Left lung (tissue), 10 donors: Measurements from ENCODE around the gene CYP4B1. TPM values are rescaled to one million over a fixed set of nuclear protein-coding genes. Genes with fewer than 3 reads are reported as not detected.

Experiments
- ATAC-seq: fragments of 200-7000 bp; cut with Tn5 transposase; one replicate; pipeline ENCODE4 v1.9.1; 2020; ENCODE audit warnings: moderate library complexity
- DNase-seq, 4 donors: peaks; one replicate each; pipeline ENCODE4 v3.0.0-alpha.2; 2013 to 2020
- H3K27ac ChIP-seq, 2 donors: fragments of 200-600 bp; sonication (generic) in 1 of 2; one replicate each; pipeline versions ENCODE4 v1.5.0 to v1.8.0; 2020 to 2021
- H3K27me3 ChIP-seq, 2 donors: fragments of 200-600 bp; sonication (generic) in 1 of 2; one replicate each; pipeline versions ENCODE4 v1.5.0 to v1.8.0; 2020 to 2021
- H3K36me3 ChIP-seq, 2 donors: fragments of 200-600 bp; sonication (generic) in 1 of 2; one replicate each; pipeline versions ENCODE4 v1.5.0 to v1.8.0; 2020 to 2021
- H3K4me1 ChIP-seq, 2 donors: fragments of 200-600 bp; one replicate each; pipeline ENCODE4 v1.8.0; 2021
- H3K4me3 ChIP-seq, 2 donors: fragments of 200-600 bp; sonication (generic) in 1 of 2; one replicate each; pipeline versions ENCODE4 v1.5.0 to v1.8.0; 2020 to 2021; ENCODE audit warnings: mild to moderate bottlenecking in 1 of 2
- H3K9me3 ChIP-seq, 2 donors: fragments of 200-600 bp; sonication (generic) in 1 of 2; one replicate each; pipeline versions ENCODE4 v1.5.0 to v1.8.0; 2020 to 2021
- intact Hi-C, 2 donors: fragments of 100-400 bp; cut with DNase I; formaldehyde crosslinking; loops; one replicate each; pipeline versions ENCODE4 v1.11.2 to v1.14.2; 2022
- polyA plus RNA-seq, 6 donors: library from polyadenylated mRNA; unstranded; fragments of 120-200 nt; gene quantifications; one replicate each; pipeline ENCODE4 v1.2.1, GENCODE V29; 2013; ENCODE audit not compliant: insufficient read length in 6 of 6
- total RNA-seq, 2 donors: library from RNA; stranded (reverse); fragmentation: NEBNext Ultra II Directional; extraction: Animal tissue kit (Norgen Biotek cat#: 25700); gene quantifications; one replicate each; pipeline ENCODE4 v1.2.1, GENCODE V29; 2021
- TF ChIP-seq, protein P1 (sequence below), 2 donors: fragments of 200-600 bp; sonication (generic) in 1 of 2; IDR thresholded peaks; one replicate each; pipeline versions ENCODE4 v1.5.0 to v1.8.0; 2021; ENCODE audit warnings: antibody characterized with exemption in 2 of 2
- donor health status: DM: no; HTN: yes; CAD: no.
- donor health status: DM: no; HTN: no; CAD: no.

Gene CYP4B1
- total and polyA plus RNA-seq, 8 donors, result 1.6 to 417 (median 2.5) TPM

DNA sequence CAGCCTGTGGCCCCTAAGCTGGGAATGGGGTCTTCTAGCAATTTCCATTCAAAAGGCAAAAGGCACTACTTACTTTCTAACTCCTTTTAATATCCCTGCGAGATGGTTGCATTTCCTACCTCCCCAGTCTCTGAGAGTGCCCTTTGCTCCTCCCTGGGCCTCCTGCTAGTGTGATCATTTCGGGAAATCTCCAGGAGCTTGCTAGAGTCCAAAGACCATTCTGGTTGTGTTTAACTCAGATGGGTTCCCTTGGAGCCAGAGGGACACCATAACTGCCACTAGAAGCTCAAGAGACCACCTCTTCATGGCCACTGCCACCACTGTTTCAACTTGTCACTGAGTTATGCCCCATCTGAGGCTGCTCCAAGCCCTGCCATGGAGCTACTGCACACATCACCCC, 34.4 kb upstream of the CYP4B1 start:
- intact Hi-C loops, result no loop called here
- H3K27ac ChIP-seq, result no peak overlapping the region
- no peak for DNase-seq

DNA sequence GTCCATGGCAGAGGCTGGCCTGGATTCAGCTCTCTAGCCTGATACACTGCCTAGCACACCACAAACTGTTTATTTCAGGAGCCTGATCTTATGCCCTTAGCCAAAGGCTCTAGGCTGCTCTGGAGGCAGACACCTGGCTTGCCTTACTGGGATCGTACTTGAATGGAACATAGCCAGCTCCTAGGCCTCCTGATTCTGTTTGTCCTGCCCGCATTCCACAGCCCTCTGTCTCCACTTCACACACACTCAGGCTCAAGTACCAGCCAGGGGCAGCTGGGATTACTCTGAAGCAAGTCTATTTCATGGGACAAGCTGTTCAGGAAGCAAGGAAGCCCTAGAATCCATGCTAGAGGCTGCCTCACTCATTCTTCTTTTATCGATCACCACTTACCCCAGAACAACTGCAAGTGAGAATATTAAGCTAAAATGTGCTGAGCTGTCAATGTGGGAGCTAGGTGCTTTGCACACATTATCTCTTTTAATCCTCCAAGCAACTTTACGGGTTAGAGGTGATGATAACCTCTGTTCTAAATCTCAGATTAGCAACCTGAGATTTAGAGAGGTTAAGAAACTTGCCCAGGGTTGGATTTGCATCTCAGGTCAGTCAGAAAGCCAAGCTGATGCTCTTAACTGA, 31.1 kb upstream of the CYP4B1 start:
- peak overlapping the region; percentile 54 to 69 for H3K27ac ChIP-seq
- no peaks in the 10 kb centered on the region for H3K27me3 ChIP-seq
- peak in 3 of 4 donors; percentile 43 to 77 (median 64) for DNase-seq
- peaks cover 0 to 42% of the 10 kb centered on the region in 2 donors for H3K9me3 ChIP-seq
- peak; percentile 94 for ATAC-seq
- intact Hi-C loops, result no loop called here
- TF ChIP-seq, protein P1, sequence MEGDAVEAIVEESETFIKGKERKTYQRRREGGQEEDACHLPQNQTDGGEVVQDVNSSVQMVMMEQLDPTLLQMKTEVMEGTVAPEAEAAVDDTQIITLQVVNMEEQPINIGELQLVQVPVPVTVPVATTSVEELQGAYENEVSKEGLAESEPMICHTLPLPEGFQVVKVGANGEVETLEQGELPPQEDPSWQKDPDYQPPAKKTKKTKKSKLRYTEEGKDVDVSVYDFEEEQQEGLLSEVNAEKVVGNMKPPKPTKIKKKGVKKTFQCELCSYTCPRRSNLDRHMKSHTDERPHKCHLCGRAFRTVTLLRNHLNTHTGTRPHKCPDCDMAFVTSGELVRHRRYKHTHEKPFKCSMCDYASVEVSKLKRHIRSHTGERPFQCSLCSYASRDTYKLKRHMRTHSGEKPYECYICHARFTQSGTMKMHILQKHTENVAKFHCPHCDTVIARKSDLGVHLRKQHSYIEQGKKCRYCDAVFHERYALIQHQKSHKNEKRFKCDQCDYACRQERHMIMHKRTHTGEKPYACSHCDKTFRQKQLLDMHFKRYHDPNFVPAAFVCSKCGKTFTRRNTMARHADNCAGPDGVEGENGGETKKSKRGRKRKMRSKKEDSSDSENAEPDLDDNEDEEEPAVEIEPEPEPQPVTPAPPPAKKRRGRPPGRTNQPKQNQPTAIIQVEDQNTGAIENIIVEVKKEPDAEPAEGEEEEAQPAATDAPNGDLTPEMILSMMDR (IDR thresholded peaks at IDR 0.05), result no peak
- peaks cover 5 to 8% of the 10 kb centered on the region in 2 donors for H3K4me1 ChIP-seq
- no peaks in the 10 kb centered on the region for H3K36me3 ChIP-seq
- H3K4me3 ChIP-seq, result no peak overlapping the region

More for the DNA sequence above, 34.4 kb upstream of the CYP4B1 start:
- no peaks in the 10 kb centered on the region for H3K27me3 ChIP-seq
- TF ChIP-seq, protein P1 (IDR thresholded peaks at IDR 0.05), result no peak
- no peak for ATAC-seq
- H3K36me3 ChIP-seq, result no peaks in the 10 kb centered on the region
- H3K9me3 ChIP-seq, result peaks cover 0 to 12% of the 10 kb centered on the region in 2 donors
- H3K4me3 ChIP-seq, result no peak overlapping the region
- peaks cover 5 to 8% of the 10 kb centered on the region in 2 donors for H3K4me1 ChIP-seq

DNA sequence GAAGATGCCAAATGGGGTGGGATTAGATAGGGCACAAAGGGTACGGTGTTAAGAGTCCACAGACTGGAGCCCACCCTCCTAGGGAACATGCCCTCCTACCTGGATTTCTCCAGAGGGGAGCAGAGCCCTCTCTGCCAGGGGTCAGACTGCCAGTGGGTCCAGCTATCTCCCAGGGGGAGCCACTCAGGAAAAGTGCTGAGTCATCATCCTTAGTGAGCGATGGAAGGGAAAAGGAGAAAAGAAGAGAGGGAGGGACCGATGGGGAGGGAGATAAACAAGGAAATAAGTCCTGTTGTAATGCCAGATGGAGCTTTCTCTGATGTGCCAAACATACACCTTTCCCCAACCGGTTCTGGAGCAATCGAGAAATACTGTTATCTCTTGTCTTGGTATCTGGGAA, 30.4 kb upstream of the CYP4B1 start:
- ATAC-seq (no peak), DNase-seq (no peak)
- TF ChIP-seq, protein P1 (IDR thresholded peaks at IDR 0.05), result no peak
- H3K36me3 ChIP-seq, result no peaks in the 10 kb centered on the region
- H3K27me3 ChIP-seq, result no peaks in the 10 kb centered on the region
- intact Hi-C loops, result no loop called here
- H3K27ac ChIP-seq, result peak overlapping the region; percentile 54 to 69
- H3K4me1 ChIP-seq, result peaks cover 5 to 8% of the 10 kb centered on the region in 2 donors
- H3K4me3 ChIP-seq, result no peak overlapping the region
- peaks cover 0 to 42% of the 10 kb centered on the region in 2 donors for H3K9me3 ChIP-seq

DNA sequence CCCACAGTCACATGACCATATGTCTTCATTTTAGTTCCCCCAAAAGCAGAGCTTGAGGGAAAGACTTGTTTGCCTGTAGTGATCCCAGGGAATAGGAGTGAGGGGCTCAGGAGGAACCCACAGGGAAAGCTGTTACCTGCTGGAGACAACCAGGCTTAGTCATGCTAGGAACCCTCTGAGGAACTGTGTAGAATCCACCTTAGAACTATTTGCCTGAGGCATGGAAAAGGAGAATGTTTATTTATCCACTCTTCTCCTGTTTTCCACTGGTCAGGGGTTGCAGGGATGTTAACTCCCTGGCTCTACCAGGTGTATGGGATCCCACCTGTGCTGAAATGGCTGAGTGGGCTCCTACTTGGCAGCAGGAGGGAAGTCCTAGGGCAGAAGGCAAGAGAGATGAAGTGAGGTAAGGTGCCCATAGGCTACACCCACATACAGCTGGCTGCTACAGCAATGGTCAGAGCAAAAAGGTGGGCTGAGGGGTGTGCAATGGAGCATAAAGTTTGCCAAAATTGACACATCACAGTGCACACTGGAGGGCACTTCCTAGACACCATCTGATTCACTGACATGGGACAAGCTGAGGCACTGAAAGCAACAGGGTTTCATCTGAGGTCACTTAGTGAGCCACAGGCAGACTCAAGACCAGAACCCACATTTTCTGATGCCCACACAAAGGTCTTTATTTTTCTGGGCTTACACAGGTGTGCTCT, 29.7 kb upstream of the CYP4B1 start:
- H3K9me3 ChIP-seq, result peaks cover 0 to 47% of the 10 kb centered on the region in 2 donors
- no peaks in the 10 kb centered on the region for H3K27me3 ChIP-seq
- DNase-seq (no peak), ATAC-seq (no peak)
- H3K4me3 ChIP-seq, result no peak overlapping the region
- peaks cover 5 to 8% of the 10 kb centered on the region in 2 donors for H3K4me1 ChIP-seq
- no peak overlapping the region for H3K27ac ChIP-seq
- TF ChIP-seq, protein P1 (IDR thresholded peaks at IDR 0.05), result no peak
- no peaks in the 10 kb centered on the region for H3K36me3 ChIP-seq
- intact Hi-C loops, result no loop called here

DNA sequence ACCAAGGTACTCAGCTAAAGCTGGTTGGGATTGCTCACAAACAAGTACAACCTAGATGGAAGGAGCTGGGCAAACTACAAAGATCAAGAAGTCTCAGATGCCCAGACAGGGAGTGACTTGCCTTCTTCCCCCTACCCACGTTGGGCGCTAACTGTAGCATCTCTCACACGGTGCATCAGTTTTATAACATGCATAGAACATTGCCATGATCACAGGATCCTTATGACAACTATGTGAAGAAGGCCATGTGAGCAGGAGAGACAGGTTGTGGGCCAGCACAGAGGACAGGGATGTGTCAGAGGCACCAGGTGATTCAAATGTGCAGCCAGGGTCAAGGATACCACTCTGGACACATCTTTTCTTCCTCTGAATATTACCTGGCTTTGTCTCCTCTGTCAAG, 28.3 kb upstream of the CYP4B1 start:
- Histone ChIP-seq H3K27ac (no peak overlapping the region), H3K27me3 (no peaks in the 10 kb centered on the region), H3K9me3 (peaks cover 0 to 57% of the 10 kb centered on the region in 2 donors), H3K36me3 (no peaks in the 10 kb centered on the region), H3K4me3 (no peak overlapping the region), H3K4me1 (peaks cover 5 to 8% of the 10 kb centered on the region in 2 donors)
- TF ChIP-seq, protein P1 (IDR thresholded peaks at IDR 0.05), result no peak
- no peak for ATAC-seq
- intact Hi-C loops, result no loop called here
- DNase-seq, result no peak
